Ureter (tissue), 1 donor: ENCODE data around the gene SFI1. TPM values are rescaled to one million over a fixed set of nuclear protein-coding genes. Genes with fewer than 3 reads are reported as not detected.

Experiments used
- total RNA-seq: library from RNA; stranded (reverse); gene quantifications from one replicate; pipeline ENCODE4 v1.2.4, GENCODE V29; 2023
- donor health status: DM: yes; HTN: yes; CAD: no.

Gene SFI1
- total RNA-seq, 1 donor from 2014 or later: 76.9 TPM

Other genes starting within 250 kb of the SFI1 start
- gene PIK3IP1, start 204.0 kb upstream of the SFI1 start, total RNA-seq: 57.8 TPM
- 58.5 TPM for gene PATZ1, start 150.2 kb upstream of the SFI1 start, total RNA-seq
- gene DRG1, start 96.9 kb upstream of the SFI1 start, total RNA-seq: 50.9 TPM
- 45.7 TPM for gene EIF4ENIF1, start 6.7 kb upstream of the SFI1 start, total RNA-seq
- gene PISD, start 165.7 kb downstream of the SFI1 start, total RNA-seq: 68.0 TPM